ENCODE results near the gene ADAMTS6.

Gene ADAMTS6

GRCh38 chr5:65434122-65434521 lies 47.6 kb downstream of the ADAMTS6 start:
- Histone ChIP-seq H3K4me3 (ENCODE audit: low read depth, low read length) (no peak overlapping the region), H3K4me1 (no peaks in the 10 kb centered on the region), H3K9me3 (no peaks in the 10 kb centered on the region), H3K27me3 (0 out of 2 replicates have a peak, but pooled peaks cover 3% of the 10 kb centered on the region), H3K36me3 (no peaks in the 10 kb centered on the region)
- TF ChIP-seq CTCF (IDR thresholded peaks at IDR 0.05; ENCODE audit: low read depth, low read length) = no peak
- DNase-seq = no peak

- no peaks in the 10 kb centered on the region for H3K4me1 ChIP-seq
- H3K27me3 ChIP-seq = no peaks in the 10 kb centered on the region
- H3K36me3 ChIP-seq = no peaks in the 10 kb centered on the region
- no peak for TF ChIP-seq CTCF (IDR thresholded peaks at IDR 0.05; ENCODE audit: low read depth, low read length)
- no peaks in the 10 kb centered on the region for H3K9me3 ChIP-seq
- DNase-seq = no peak
- H3K4me3 ChIP-seq (ENCODE audit: low read depth, low read length) = no peak overlapping the region
These were observed 55.1 kb downstream of the ADAMTS6 start for GRCh38 chr5:65426656-65427055.

- no peaks in the 10 kb centered on the region for H3K9me3 ChIP-seq
- no peaks in the 10 kb centered on the region for H3K36me3 ChIP-seq
- no peak overlapping the region for H3K4me3 ChIP-seq (ENCODE audit: low read depth, low read length)
- TF ChIP-seq CTCF (IDR thresholded peaks at IDR 0.05; ENCODE audit: low read depth, low read length) = no peak
- no peaks in the 10 kb centered on the region for H3K4me1 ChIP-seq
- DNase-seq = no peak
- H3K27me3 ChIP-seq = no peaks in the 10 kb centered on the region
These were observed 58.1 kb downstream of the ADAMTS6 start for GRCh38 chr5:65423623-65424022.

- no peaks in the 10 kb centered on the region for H3K4me1 ChIP-seq
- TF ChIP-seq CTCF (IDR thresholded peaks at IDR 0.05; ENCODE audit: low read depth, low read length) = no peak
- no peaks in the 10 kb centered on the region for H3K36me3 ChIP-seq
- no peak overlapping the region for H3K4me3 ChIP-seq (ENCODE audit: low read depth, low read length)
- no peaks in the 10 kb centered on the region for H3K9me3 ChIP-seq
- DNase-seq = no peak
- H3K27me3 ChIP-seq = no peaks in the 10 kb centered on the region
These were observed 63.1 kb downstream of the ADAMTS6 start for GRCh38 chr5:65418661-65419060.

GRCh38 chr5:65413822-65414221 lies 67.9 kb downstream of the ADAMTS6 start:
- Histone ChIP-seq H3K9me3 (no peaks in the 10 kb centered on the region), H3K36me3 (no peaks in the 10 kb centered on the region), H3K27me3 (peaks cover 7% of the 10 kb centered on the region; the same call in 1 of the 2 replicates), H3K4me1 (no peaks in the 10 kb centered on the region), H3K4me3 (ENCODE audit: low read depth, low read length) (no peak overlapping the region)
- no peak for DNase-seq
- no peak for TF ChIP-seq CTCF (IDR thresholded peaks at IDR 0.05; ENCODE audit: low read depth, low read length)

- DNase-seq = no peak
- peaks cover 7% of the 10 kb centered on the region; the same call in 1 of the 2 replicates for H3K27me3 ChIP-seq
- TF ChIP-seq CTCF (IDR thresholded peaks at IDR 0.05; ENCODE audit: low read depth, low read length) = no peak
- no peaks in the 10 kb centered on the region for H3K9me3 ChIP-seq
- no peaks in the 10 kb centered on the region for H3K4me1 ChIP-seq
- H3K4me3 ChIP-seq (ENCODE audit: low read depth, low read length) = no peak overlapping the region
- no peaks in the 10 kb centered on the region for H3K36me3 ChIP-seq
These were observed 68.9 kb downstream of the ADAMTS6 start for GRCh38 chr5:65412842-65413241.
